WTC11 (cell line): ENCODE results near the gene TRAPPC14.

Experiments used
- ATF2 ChIP-seq: sonication (generic); formaldehyde crosslinking; IDR thresholded peaks from 2 replicates; pipeline ENCODE4 v1.8.1; 2022; ENCODE audit warnings: low read depth, missing genetic modification reagents, borderline replicate concordance
- CDX4 ChIP-seq: fragments of 250-450 bp; sonication (Bioruptor Pico); IDR thresholded peaks from 2 replicates; pipeline ENCODE4 v1.9.0; 2021; ENCODE audit warnings: moderate library complexity, mild to moderate bottlenecking, inconsistent platforms, borderline replicate concordance
- CTCF ChIP-seq: fragments of 200-600 bp; IDR thresholded peaks from 2 replicates; pipeline ENCODE4 v1.8.0; 2022; ENCODE audit warnings: antibody characterized with exemption
- OVOL2 ChIP-seq: fragments of 250-450 bp; sonication (Bioruptor Pico); IDR thresholded peaks from 2 replicates; pipeline ENCODE4 v1.9.0; 2021; ENCODE audit warnings: mild to moderate bottlenecking, borderline replicate concordance
- PRDM15 ChIP-seq: sonication (generic); formaldehyde crosslinking; IDR thresholded peaks from 2 replicates; pipeline ENCODE4 v1.8.0; 2022; ENCODE audit warnings: missing genetic modification reagents
- RELA ChIP-seq: sonication (generic); formaldehyde crosslinking; IDR thresholded peaks from 2 replicates; pipeline ENCODE4 v1.8.1; 2022; ENCODE audit warnings: missing genetic modification reagents, mild to moderate bottlenecking, borderline replicate concordance
- RORB ChIP-seq: fragments of 250-450 bp; sonication (Bioruptor Pico); IDR thresholded peaks from 2 replicates; pipeline ENCODE4 v1.9.0; 2021; ENCODE audit warnings: mild to moderate bottlenecking

GRCh38 chr7:100160067-100160466 is 1.5 kb upstream of the TRAPPC14 start:
- TF ChIP-seq ATF2 (CRISPR knock-in tag): no peak
- no peak for TF ChIP-seq OVOL2
- TF ChIP-seq CDX4 (CRISPR knock-in tag): no peak
- TF ChIP-seq CTCF: no peak
- no peak for TF ChIP-seq RELA (CRISPR knock-in tag)
- no peak for TF ChIP-seq PRDM15 (CRISPR knock-in tag)
- no peak for TF ChIP-seq RORB (CRISPR knock-in tag)
